ENCODE results near the gene CRYBB1.

DNA sequence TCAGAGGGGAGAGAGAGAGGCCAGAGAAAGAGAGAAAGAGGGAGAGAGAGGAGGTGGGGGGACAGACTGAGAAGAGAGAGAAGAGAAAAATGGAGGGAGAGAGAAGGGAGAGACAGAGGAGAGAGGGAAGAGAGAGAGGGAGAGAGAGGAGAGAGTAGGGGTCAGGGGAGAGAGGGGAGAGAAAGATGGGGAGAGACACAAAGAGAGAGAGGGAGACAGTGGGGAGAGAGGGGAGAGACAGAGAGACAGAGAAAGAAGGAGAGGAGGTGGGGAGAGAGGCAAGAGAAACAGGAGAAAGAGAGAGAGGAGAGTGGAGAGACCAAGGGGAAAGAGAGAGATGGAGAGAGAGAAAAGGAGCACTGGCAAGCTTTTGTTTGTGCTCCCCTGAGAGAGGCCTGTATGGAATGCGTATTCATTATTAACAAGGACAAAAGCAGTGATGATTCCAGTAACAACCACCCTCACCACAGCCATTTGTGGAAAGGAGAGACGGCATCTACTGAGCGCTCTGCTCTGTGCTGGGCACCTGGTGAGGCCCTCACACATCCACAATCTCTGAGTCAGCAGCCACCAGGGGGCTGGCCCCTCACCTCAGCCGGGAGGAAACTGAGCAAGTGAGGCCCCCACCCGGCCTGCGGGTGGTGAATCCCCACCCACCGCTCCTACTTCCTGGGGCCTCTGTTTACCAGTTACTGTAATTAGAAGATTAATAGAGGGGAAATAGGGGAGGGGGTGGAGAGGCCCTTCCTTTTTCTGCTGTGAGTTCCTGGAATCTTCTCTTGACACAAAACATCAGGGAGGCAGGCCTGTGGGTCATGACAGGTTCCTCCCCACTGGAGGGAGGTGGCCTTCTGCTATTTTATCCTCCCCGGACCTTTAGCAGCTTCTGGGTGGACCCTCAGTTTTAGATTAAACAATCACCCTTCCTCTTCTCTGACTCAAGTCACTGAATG lies 24.9 kb upstream of the CRYBB1 start:
- TF ChIP-seq, protein P1, sequence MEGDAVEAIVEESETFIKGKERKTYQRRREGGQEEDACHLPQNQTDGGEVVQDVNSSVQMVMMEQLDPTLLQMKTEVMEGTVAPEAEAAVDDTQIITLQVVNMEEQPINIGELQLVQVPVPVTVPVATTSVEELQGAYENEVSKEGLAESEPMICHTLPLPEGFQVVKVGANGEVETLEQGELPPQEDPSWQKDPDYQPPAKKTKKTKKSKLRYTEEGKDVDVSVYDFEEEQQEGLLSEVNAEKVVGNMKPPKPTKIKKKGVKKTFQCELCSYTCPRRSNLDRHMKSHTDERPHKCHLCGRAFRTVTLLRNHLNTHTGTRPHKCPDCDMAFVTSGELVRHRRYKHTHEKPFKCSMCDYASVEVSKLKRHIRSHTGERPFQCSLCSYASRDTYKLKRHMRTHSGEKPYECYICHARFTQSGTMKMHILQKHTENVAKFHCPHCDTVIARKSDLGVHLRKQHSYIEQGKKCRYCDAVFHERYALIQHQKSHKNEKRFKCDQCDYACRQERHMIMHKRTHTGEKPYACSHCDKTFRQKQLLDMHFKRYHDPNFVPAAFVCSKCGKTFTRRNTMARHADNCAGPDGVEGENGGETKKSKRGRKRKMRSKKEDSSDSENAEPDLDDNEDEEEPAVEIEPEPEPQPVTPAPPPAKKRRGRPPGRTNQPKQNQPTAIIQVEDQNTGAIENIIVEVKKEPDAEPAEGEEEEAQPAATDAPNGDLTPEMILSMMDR (IDR thresholded peaks at IDR 0.05): no peak
- no peak for TF ChIP-seq POLR2A (IDR thresholded peaks at IDR 0.05)
